ENCODE measurements around the gene BMF.
"Not testable (repeated sequence)": the region's sequence is repeated elsewhere in the genome, so short reads cannot be mapped to it uniquely, and the experiment has no call there.

Gene BMF

GRCh38 chr15:40150163-40150925 lies 41.7 kb upstream of the BMF start:
- peaks cover 11% of the 10 kb centered on the region for H3K27me3 Mint-ChIP-seq (ENCODE audit: low read depth)
- H3K4me3 Mint-ChIP-seq, result no peak overlapping the region
- TF ChIP-seq CTCF (IDR thresholded peaks at IDR 0.05; ENCODE audit: unreplicated experiment in 3 of 3), result no peak
- no peaks in the 10 kb centered on the region for H3K36me3 Mint-ChIP-seq (ENCODE audit: low read depth)
- no peaks in the 10 kb centered on the region for H3K9me3 Mint-ChIP-seq
- peaks cover 20% of the 10 kb centered on the region for H3K4me1 Mint-ChIP-seq
- peak overlapping the region in 2 of 3 experiments; percentile 77 to 85 for H3K27ac Mint-ChIP-seq

GRCh38 chr15:40149339-40149738 lies 40.7 kb upstream of the BMF start:
- Mint-ChIP-seq H3K4me1 (peaks cover 15% of the 10 kb centered on the region), H3K27ac (no peak overlapping the region), H3K36me3 (ENCODE audit: low read depth) (no peaks in the 10 kb centered on the region), H3K4me3 (no peak overlapping the region), H3K27me3 (ENCODE audit: low read depth) (peaks cover 11% of the 10 kb centered on the region), H3K9me3 (no peaks in the 10 kb centered on the region)
- TF ChIP-seq CTCF (IDR thresholded peaks at IDR 0.05; ENCODE audit: unreplicated experiment in 3 of 3), result no peak

- Mint-ChIP-seq H3K36me3 (ENCODE audit: low read depth) (no peaks in the 10 kb centered on the region), H3K27ac (no peak overlapping the region), H3K4me3 (no peak overlapping the region), H3K4me1 (peaks cover 10% of the 10 kb centered on the region), H3K27me3 (ENCODE audit: low read depth) (peaks cover 8% of the 10 kb centered on the region), H3K9me3 (no peaks in the 10 kb centered on the region)
- no peak for TF ChIP-seq CTCF (IDR thresholded peaks at IDR 0.05; ENCODE audit: unreplicated experiment in 3 of 3)
Observed at GRCh38 chr15:40146037-40146436, 37.4 kb upstream of the BMF start.

GRCh38 chr15:40142428-40142827 lies 33.7 kb upstream of the BMF start:
- Mint-ChIP-seq H3K27ac (peak overlapping the region in 1 of 3 experiments; percentile 27), H3K27me3 (ENCODE audit: low read depth) (peaks cover 8% of the 10 kb centered on the region), H3K4me1 (no peaks in the 10 kb centered on the region), H3K36me3 (ENCODE audit: low read depth) (no peaks in the 10 kb centered on the region), H3K9me3 (no peaks in the 10 kb centered on the region), H3K4me3 (no peak overlapping the region)
- TF ChIP-seq CTCF (IDR thresholded peaks at IDR 0.05; ENCODE audit: unreplicated experiment in 3 of 3), result no peak

GRCh38 chr15:40138201-40138570 lies 29.5 kb upstream of the BMF start:
- H3K27me3 Mint-ChIP-seq (ENCODE audit: low read depth); H3K27ac Mint-ChIP-seq; H3K36me3 Mint-ChIP-seq (ENCODE audit: low read depth); H3K4me3 Mint-ChIP-seq; H3K4me1 Mint-ChIP-seq; H3K9me3 Mint-ChIP-seq: not testable (repeated sequence)

- Mint-ChIP-seq H3K27ac (no peak overlapping the region), H3K9me3 (no peaks in the 10 kb centered on the region), H3K4me3 (no peak overlapping the region), H3K36me3 (ENCODE audit: low read depth) (no peaks in the 10 kb centered on the region), H3K4me1 (no peaks in the 10 kb centered on the region), H3K27me3 (ENCODE audit: low read depth) (peaks cover 4% of the 10 kb centered on the region)
- no peak for TF ChIP-seq CTCF (IDR thresholded peaks at IDR 0.05; ENCODE audit: unreplicated experiment in 3 of 3)
Observed at GRCh38 chr15:40137303-40138200, 28.9 kb upstream of the BMF start.

Data from nephron (organoid).